GF-D8 (cell line): ENCODE results near the gene RHBDF2.

Experiments
- DNase-seq: peaks from one replicate; lab custom pipeline; 2025; lab: John Stamatoyannopoulos, UW

The RHBDF2 gene

GRCh38 chr17:76438906-76439305 lies 62.3 kb downstream of the RHBDF2 start:
- no peak for DNase-seq

DNA sequence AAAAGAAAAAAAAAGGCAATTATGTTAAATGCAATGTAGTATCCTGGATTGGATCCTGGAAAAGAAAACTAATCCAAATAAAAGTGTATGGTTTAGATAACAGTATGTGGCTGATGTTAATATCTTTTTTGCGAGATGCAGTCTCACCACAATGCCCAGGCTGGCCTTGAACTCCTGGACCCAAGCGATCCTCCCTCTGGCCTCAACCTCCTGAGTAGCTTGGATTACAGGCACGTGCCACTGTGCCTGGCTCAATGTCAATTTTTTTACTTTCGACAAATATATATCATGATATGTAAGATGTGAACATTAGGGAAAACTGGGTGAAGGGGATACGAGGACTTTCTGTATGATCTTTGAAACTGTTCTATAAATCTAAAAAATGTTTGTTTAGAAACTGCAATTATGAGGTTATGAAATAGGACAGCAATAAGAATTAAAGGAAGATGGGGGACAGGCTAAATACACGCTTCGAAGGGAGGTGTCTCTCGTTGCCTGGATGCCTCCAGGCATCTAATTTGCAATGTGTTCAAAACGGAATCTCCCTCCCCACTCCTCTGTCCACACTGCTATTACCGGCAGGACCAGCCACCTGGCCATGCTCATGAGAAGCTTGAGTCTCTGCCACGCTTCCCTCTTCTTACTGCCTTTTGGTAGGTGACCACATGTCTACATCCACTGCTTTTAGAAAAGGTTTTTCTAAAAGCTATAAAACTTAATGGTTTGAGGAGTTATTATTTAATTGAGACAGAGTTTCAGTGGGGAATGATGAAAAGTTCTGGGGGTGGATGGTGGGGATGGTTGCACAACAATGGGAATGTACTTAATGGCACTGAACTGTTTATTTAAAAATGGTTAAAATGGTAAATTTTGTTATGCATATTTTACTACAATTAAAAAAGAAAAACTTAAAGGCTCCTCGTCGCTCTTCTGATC lies 63.5 kb downstream of the RHBDF2 start:
- DNase-seq, result no peak

DNA sequence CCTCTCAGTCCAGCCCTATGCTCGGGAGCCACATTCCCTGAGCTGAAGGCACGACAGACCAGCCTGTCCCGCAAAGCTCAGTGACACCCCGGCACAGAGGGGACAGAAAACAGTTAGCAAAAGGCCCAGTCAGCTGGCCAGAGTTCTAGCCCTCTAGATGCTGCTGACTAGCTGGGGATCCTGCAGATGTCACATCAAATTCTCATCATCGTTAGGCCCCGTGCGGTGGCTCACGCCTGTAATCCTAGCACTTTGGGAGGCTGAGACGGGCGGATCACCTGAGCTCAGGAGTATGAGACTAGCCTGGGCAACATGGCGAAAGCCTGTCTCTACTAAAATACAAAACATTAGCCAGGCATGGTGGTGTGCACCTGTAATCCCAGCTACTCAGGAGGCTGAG lies 65.5 kb downstream of the RHBDF2 start:
- DNase-seq, result no peak

DNA sequence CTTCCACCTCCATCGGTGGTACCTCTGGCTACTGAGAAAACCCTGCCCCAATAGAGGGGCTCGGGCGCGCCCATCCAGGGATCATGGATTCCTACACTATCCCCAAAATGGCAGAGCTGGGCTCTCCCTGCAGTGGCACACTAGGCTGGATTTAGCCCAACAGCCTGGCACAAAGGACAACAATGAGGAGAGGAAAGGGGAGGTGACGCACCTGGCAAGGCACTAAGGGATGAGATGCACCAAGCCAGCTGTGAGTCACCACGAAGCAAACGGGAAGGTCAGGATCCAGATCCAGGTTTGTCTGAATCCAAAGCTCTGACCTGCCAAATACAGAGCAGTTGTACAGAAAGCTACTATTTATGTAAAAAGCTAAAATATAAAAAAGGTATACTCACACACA lies 66.4 kb downstream of the RHBDF2 start:
- no peak for DNase-seq

DNA sequence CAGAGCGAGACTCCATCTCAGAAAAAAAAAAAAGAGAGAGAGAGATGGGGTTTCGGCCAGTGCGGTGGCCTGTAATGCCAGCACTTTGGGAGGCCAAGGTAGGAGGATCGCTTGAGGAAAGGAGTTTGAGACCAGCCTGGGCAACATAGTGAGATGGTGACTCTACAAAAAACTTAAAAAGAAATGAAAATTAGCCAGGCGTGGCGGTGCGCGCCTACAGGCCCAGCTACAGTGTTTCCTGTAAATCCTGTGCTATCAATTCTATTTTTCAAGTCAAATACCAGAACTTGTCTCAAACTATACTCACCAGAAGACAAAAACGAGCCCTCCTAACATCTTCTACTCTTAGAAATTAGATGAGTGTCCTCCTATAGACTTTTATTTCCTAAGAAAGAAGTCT lies 67.5 kb downstream of the RHBDF2 start:
- no peak for DNase-seq

- no peak for DNase-seq
Measured at GRCh38 chr17:76432712-76433336, 68.4 kb downstream of the RHBDF2 start.

GRCh38 chr17:76432004-76432403 lies 69.2 kb downstream of the RHBDF2 start:
- DNase-seq, result no peak

- DNase-seq, result no peak
Measured at GRCh38 chr17:76431509-76431908, 69.7 kb downstream of the RHBDF2 start.

GRCh38 chr17:76428511-76428910 lies 72.7 kb downstream of the RHBDF2 start:
- DNase-seq, result no peak

- no peak for DNase-seq
Measured at GRCh38 chr17:76427501-76428231, 73.6 kb downstream of the RHBDF2 start.

DNA sequence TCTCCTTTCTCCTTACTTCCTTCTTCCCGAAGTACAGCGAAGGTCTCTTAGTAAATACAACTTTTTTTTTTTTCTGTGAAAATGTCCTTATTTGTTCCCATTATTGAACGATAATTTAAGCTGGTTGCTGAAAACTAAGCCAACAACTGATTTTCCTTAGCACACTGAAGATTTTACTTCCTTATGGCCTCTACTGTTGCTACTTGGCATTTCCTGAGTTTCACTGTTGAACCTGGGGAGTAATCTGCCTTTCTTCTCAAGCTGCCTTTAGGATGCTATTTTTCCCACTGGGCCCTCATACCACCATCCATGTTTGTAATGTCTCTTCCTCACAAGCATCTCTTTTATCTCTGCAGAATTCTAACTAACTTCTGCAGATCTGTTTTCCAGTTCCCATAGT lies 74.4 kb downstream of the RHBDF2 start:
- no peak for DNase-seq

DNA sequence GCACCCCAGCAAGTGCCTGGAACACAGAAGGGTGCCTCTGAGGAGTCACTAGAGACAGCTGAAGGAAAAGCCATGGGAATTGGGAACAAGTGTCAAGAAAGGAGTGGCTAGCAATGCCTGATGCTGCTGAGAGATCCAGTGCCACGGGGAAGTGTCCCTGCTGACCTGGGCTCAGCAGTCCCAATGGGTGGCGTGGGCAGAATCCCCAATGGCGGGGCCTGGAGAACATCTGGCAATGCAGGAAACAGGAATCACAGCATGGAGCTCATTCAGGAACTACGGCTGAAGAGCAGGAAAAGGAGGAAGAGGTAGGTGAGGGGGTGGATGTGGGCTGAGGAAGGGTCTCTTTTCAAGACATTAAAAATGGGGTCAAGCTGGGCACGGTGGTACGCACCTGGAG lies 78.4 kb downstream of the RHBDF2 start:
- no peak for DNase-seq

DNA sequence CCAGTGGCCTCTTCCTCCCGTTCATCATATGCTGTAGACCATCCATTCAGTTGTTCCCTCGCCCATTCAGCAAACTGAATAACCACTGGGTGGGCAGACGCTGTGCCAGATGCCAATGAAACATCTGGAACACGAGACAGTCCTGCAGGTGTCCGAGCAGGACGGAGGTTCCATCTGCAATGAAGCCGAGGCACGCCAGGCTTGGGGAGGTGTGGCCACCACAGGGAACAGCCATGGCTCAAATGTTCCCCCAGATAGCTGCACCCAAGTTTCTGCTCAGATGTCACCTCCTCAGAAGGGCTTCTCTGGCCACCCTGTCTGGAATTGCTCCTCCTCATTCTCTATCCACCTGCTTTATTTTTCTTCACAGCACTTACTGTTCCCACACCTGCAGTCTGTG lies 78.8 kb downstream of the RHBDF2 start:
- DNase-seq, result no peak

DNA sequence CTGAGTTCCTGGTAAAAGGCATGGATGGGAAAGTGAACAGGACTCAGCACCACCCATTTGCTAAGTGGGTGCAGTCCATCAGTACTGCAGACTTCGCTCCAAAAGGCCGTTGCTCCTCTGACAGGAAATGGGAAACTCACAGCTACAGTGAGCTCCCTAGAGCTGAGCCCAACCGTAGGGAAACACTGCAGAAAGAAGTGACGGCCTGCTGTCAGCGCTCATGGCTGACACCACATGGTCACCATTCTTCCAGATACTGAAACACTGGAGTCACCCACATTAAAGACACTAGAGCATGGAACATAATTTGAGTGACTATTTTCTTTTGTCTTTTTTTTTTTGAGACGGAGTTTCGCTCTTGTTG lies 80.2 kb downstream of the RHBDF2 start:
- no peak for DNase-seq
